NOMO-1 treated with DMSO at 0.1 percent for 48 hours (cell line): Measurements from ENCODE around the gene TNFAIP8L1.

Experiments
- DNase-seq: peaks from one replicate; lab custom pipeline; 2025; ENCODE audit not compliant: unreplicated experiment; lab: John Stamatoyannopoulos, UW

TNFAIP8L1 gene

GRCh38 chr19:4699826-4700692 is 60.7 kb downstream of the TNFAIP8L1 start:
- no peak for DNase-seq

- DNase-seq = no peak
Observed at GRCh38 chr19:4700693-4700970, 61.3 kb downstream of the TNFAIP8L1 start.

- DNase-seq = no peak
Observed at GRCh38 chr19:4701557-4701956, 62.2 kb downstream of the TNFAIP8L1 start.

- no peak for DNase-seq
Observed at GRCh38 chr19:4702764-4703163, 63.4 kb downstream of the TNFAIP8L1 start.

GRCh38 chr19:4703671-4704316 is 64.5 kb downstream of the TNFAIP8L1 start:
- DNase-seq = no peak

GRCh38 chr19:4704317-4704673 is 65.0 kb downstream of the TNFAIP8L1 start:
- DNase-seq = no peak
